ENCODE results near the gene OPHN1.

Gene OPHN1

GRCh38 chrX:68433155-68433980, at the start of gene OPHN1:
Gene OPHN1, minus strand, starts transcription at chrX:68433495. Its CDS starts 475 bp downstream, at chrX:68433020.
- DNase-seq, result no peak

GRCh38 chrX:68480969-68481368, 47.7 kb upstream of the OPHN1 start:
- no peak for DNase-seq

GRCh38 chrX:68464796-68465195, 31.5 kb upstream of the OPHN1 start:
- no peak for DNase-seq

GRCh38 chrX:68463880-68464279, 30.6 kb upstream of the OPHN1 start:
- DNase-seq, result no peak

GRCh38 chrX:68462653-68463052, 29.4 kb upstream of the OPHN1 start:
- DNase-seq, result peak; percentile 47

GRCh38 chrX:68462197-68462596, 28.9 kb upstream of the OPHN1 start:
- no peak for DNase-seq

- no peak for DNase-seq
Observed at GRCh38 chrX:68461576-68461975, 28.3 kb upstream of the OPHN1 start.

- DNase-seq, result no peak
Observed at GRCh38 chrX:68461093-68461492, 27.8 kb upstream of the OPHN1 start.

GRCh38 chrX:68455151-68455510, 21.8 kb upstream of the OPHN1 start:
- no peak for DNase-seq

- DNase-seq, result no peak
Observed at GRCh38 chrX:68454476-68455150, 21.3 kb upstream of the OPHN1 start.

GRCh38 chrX:68451720-68452119, 18.4 kb upstream of the OPHN1 start:
- no peak for DNase-seq

- DNase-seq, result peak; percentile 66
Observed at GRCh38 chrX:68443155-68443868, 10.0 kb upstream of the OPHN1 start.

GRCh38 chrX:68440940-68441339, 7.6 kb upstream of the OPHN1 start:
- no peak for DNase-seq

GRCh38 chrX:68440442-68440841, 7.1 kb upstream of the OPHN1 start:
- DNase-seq, result no peak

GRCh38 chrX:68439341-68439740, 6.0 kb upstream of the OPHN1 start:
- DNase-seq, result no peak

GRCh38 chrX:68438575-68438974, 5.3 kb upstream of the OPHN1 start:
- DNase-seq, result no peak

GRCh38 chrX:68433981-68434299, 645 bp upstream of the OPHN1 start:
- DNase-seq, result no peak

- no peak for DNase-seq
Observed at GRCh38 chrX:68432648-68433047, 647 bp downstream of the OPHN1 start.

GRCh38 chrX:68431836-68432235, 1.5 kb downstream of the OPHN1 start:
- DNase-seq, result no peak

- no peak for DNase-seq
Observed at GRCh38 chrX:68429216-68429615, 4.1 kb downstream of the OPHN1 start.

- DNase-seq, result no peak
Observed at GRCh38 chrX:68428431-68428830, 4.9 kb downstream of the OPHN1 start.

GRCh38 chrX:68424719-68425118, 8.6 kb downstream of the OPHN1 start:
- DNase-seq, result no peak

GRCh38 chrX:68422478-68422877, 10.8 kb downstream of the OPHN1 start:
- no peak for DNase-seq

GRCh38 chrX:68421636-68422035, 11.7 kb downstream of the OPHN1 start:
- no peak for DNase-seq
